CD4-positive, alpha-beta T cell treated with Interleukin-1 beta for 1 hour (primary cell): ENCODE data around the gene RRM2.
"Not testable (repeated sequence)": the region's sequence is repeated elsewhere in the genome, so short reads cannot be mapped to it uniquely, and the experiment has no call there.

ENCODE experiments used
- DNase-seq, 2 donors: peaks; one replicate each; pipeline ENCODE4 v3.0.0-alpha.2; 2020 to 2022

RRM2 gene

GRCh38 chr2:10091889-10092244 is 30.7 kb upstream of the RRM2 start:
- not testable (repeated sequence) for DNase-seq

- no peak for DNase-seq
Measured at GRCh38 chr2:10094271-10094814, 28.2 kb upstream of the RRM2 start.

GRCh38 chr2:10095175-10095574 is 27.4 kb upstream of the RRM2 start:
- no peak for DNase-seq

- no peak for DNase-seq
Measured at GRCh38 chr2:10096641-10097040, 25.9 kb upstream of the RRM2 start.

GRCh38 chr2:10097352-10098148 is 25.0 kb upstream of the RRM2 start:
- DNase-seq, result peak; percentile 36 to 46

- DNase-seq, result no peak
Measured at GRCh38 chr2:10101491-10101890, 21.0 kb upstream of the RRM2 start.

- no peak for DNase-seq
Measured at GRCh38 chr2:10103179-10103578, 19.4 kb upstream of the RRM2 start.

GRCh38 chr2:10104906-10105305 is 17.6 kb upstream of the RRM2 start:
- not testable (repeated sequence) for DNase-seq

- no peak for DNase-seq
Measured at GRCh38 chr2:10109311-10109710, 13.2 kb upstream of the RRM2 start.

GRCh38 chr2:10119027-10119325 is 3.6 kb upstream of the RRM2 start:
- no peak for DNase-seq

- no peak for DNase-seq
Measured at GRCh38 chr2:10119601-10120157, 2.9 kb upstream of the RRM2 start.

- peak; percentile 86 to 88 for DNase-seq
Measured at GRCh38 chr2:10120158-10120876, 2.2 kb upstream of the RRM2 start.

- no peak for DNase-seq
Measured at GRCh38 chr2:10120877-10121574, 1.5 kb upstream of the RRM2 start.

- no peak for DNase-seq
Measured at GRCh38 chr2:10123281-10123680, 742 bp downstream of the RRM2 start.

- peak; percentile 53 to 84 for DNase-seq
Measured at GRCh38 chr2:10124538-10125045, 2.1 kb downstream of the RRM2 start.

GRCh38 chr2:10125842-10126631 is 3.5 kb downstream of the RRM2 start:
- no peak for DNase-seq

GRCh38 chr2:10126632-10127026 is 4.1 kb downstream of the RRM2 start:
- DNase-seq, result no peak

GRCh38 chr2:10128420-10128819 is 5.9 kb downstream of the RRM2 start:
- no peak for DNase-seq

- DNase-seq, result no peak
Measured at GRCh38 chr2:10129490-10129889, 7.0 kb downstream of the RRM2 start.

- no peak for DNase-seq
Measured at GRCh38 chr2:10132043-10132575, 9.6 kb downstream of the RRM2 start.

- DNase-seq, result no peak
Measured at GRCh38 chr2:10132596-10132995, 10.1 kb downstream of the RRM2 start.
